ENCODE data around the gene ADRB2.
"Not testable (repeated sequence)": the region's sequence is repeated elsewhere in the genome, so short reads cannot be mapped to it uniquely, and the experiment has no call there.

The ADRB2 gene

DNA sequence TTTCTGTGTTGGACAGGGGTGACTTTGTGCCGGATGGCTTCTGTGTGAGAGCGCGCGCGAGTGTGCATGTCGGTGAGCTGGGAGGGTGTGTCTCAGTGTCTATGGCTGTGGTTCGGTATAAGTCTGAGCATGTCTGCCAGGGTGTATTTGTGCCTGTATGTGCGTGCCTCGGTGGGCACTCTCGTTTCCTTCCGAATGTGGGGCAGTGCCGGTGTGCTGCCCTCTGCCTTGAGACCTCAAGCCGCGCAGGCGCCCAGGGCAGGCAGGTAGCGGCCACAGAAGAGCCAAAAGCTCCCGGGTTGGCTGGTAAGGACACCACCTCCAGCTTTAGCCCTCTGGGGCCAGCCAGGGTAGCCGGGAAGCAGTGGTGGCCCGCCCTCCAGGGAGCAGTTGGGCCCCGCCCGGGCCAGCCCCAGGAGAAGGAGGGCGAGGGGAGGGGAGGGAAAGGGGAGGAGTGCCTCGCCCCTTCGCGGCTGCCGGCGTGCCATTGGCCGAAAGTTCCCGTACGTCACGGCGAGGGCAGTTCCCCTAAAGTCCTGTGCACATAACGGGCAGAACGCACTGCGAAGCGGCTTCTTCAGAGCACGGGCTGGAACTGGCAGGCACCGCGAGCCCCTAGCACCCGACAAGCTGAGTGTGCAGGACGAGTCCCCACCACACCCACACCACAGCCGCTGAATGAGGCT, at the start of gene ADRB2:
Gene ADRB2 (plus strand): TSS at position 559 of the 686 bp plus-strand sequence. CDS start 221 bp downstream, outside the sequence.
- peak; percentile 65 for DNase-seq

DNA sequence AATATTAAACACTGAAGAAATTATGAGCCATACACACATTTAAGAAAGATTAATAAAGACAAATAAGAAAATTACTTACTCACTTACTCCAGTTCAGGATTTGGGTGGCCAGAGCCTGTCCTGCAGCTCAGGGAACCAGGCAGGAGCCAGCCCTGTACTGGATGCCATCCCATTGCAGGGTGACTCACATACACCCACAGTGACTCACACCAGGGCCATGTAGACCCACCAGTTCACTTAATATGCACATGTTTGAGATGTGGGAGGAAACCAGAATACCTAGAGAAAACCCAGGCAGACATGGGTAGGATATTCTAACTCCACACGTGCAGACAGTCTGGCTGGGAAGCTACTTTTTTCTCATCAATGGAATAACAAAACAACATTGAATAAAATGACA, 49.6 kb upstream of the ADRB2 start:
- peak; percentile 35 for DNase-seq

DNA sequence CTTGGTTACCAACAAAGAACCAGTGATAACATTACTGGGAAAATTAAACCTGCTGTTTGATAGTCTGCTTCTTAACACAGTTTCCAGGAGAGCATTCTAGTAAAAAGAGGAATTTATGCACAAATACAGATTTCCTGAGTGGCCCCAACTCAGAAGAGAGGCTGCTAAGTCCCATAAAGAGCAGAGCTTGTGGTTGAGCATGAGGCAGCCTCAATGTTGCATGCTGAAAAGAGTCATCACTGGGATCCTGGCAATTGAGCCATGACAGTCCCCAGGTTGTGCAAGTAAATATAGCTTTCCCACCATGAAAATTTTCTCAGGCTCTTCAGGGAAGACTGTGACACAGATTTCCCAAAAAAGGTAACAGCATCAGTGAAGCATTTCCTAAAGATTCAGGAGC, 47.5 kb upstream of the ADRB2 start:
- no peak for DNase-seq

DNA sequence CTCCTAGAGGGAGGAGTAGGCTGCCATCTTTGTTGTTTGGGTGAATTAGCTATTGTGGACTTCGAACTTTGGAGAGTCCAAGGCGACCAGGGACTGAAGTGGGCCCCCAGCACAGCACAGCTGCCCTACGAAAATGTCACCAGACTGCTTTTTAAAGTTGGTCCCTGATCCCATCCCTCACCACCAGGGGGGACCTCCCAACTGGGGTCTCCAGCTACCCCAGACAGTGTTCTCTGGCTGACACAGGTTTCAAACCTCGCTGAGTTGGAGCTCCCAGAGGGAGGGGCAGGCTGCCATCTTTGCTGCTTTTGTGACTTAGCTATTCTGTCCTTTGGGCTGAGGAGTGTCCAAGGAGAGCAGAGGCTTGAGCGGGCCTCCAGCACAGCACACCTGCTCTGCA, 45.7 kb upstream of the ADRB2 start:
- DNase-seq: no peak

GRCh38 chr5:148781766-148782165, 44.6 kb upstream of the ADRB2 start:
- DNase-seq: no peak

- DNase-seq: no peak
These were observed 41.2 kb upstream of the ADRB2 start for GRCh38 chr5:148785223-148785622.

- DNase-seq: no peak
These were observed 40.0 kb upstream of the ADRB2 start for GRCh38 chr5:148786456-148786855.

GRCh38 chr5:148788636-148789035, 37.8 kb upstream of the ADRB2 start:
- DNase-seq: no peak

- DNase-seq: no peak
These were observed 35.7 kb upstream of the ADRB2 start for GRCh38 chr5:148790545-148791333.

DNA sequence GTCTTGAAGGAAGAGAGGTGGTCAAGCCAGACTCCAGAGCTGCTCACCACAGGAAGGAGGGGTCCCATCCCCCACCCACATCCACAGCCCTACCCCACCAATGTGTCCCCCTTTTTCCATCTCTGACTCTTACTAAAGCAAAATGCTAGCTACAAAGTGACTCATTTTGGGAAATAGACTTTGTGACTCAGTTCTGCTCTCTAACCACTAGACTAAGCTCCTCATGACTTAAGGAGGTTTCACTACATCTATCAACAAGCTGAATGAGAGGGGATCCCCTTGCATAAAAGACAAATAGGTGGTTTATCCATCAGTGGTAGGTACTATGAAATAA, 35.1 kb upstream of the ADRB2 start:
- DNase-seq: no peak

DNA sequence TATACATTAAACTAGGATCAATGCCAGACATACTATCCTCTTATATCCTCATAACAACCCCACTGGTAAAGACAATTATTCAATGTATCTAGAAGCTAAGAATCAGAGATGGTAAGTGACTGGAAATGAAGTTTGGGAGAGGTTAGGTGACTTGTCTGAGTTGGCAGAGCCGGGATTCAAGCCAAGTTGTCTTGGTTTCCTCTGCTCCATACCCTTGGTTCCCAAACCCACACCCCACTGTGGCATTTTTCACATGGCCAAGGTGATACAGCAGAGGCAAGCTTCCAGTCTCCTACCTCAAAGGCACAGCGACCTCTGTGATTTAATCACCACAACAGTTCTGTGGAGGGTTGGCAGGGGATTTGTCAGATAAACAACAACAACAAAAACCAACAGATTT, 34.7 kb upstream of the ADRB2 start:
- no peak for DNase-seq

- no peak for DNase-seq
These were observed 33.7 kb upstream of the ADRB2 start for GRCh38 chr5:148792744-148793143.

DNA sequence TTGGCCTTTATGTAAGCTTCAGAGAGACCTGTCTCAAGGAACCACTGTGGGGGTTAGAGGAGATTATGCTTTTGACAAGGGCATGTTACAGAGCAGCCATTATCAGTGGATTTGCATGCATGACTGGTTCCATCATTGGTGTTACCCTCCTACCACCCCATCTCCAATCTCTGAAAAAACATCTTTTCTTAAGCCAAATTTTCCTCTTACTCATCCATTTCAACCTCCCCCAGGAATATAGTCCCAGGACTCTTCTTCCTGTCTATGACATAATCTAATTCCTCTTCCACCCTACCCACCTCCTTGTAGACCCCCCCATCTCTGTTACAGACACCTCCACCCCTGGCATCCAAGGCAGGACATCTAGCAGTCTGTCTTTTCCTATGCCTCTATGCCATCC, 33.1 kb upstream of the ADRB2 start:
- no peak for DNase-seq

DNA sequence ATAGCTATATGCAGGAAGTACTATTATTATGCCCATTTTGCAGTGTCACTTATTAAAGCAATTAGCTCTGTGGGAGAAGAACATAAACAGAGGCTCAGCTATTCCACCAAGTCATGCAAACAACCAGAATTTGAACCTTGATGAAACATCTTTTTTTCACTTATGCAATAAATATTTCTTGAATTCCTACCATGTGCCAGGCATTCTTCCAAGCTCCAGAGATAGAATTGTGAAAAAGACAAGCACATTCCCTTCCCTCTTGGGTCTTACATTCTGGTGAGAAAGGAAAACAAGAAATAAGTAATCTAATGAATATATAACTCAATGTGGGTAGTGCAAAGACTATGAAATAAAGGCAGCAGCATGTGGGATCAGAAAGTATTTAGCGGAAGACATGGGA, 32.1 kb upstream of the ADRB2 start:
- DNase-seq: no peak

DNA sequence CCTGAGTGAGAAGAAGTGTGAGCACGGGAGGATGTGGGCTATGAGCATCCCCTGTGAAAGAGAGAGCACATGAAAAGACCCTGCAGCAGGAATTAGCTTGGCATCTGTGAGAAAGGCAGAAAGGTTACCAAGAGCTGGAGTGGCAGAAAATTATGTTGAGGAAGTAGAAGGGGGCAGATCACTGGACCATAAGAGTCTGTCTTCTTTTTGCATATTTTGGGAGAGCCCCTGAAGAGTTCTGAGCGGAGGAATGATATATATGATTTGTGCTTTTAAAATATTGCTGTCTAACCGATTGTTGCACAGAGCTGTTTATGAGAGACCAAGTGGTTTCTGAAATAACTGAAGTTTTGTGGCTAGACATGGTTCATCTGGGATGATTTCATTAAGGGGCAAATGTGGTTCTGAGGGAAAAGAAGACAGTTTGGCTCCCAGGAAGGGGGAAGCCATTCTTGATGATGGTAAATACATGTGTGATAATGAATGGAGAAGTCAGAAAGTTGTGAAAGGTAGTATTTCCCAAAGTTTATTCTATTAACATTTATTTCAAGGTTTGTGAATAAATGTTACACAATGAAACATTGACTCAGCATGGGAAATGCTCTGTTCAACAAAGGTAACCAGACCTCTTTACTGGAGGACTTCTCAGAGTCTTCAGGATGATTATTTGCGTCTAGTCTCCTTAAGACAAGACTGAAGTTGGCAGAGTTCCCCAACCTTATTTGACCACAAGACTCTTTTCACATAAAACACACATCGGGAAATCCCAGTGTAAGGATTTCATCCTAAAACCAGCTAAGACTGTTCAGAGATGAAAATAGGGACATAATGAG, 31.5 kb upstream of the ADRB2 start:
- DNase-seq: no peak

DNA sequence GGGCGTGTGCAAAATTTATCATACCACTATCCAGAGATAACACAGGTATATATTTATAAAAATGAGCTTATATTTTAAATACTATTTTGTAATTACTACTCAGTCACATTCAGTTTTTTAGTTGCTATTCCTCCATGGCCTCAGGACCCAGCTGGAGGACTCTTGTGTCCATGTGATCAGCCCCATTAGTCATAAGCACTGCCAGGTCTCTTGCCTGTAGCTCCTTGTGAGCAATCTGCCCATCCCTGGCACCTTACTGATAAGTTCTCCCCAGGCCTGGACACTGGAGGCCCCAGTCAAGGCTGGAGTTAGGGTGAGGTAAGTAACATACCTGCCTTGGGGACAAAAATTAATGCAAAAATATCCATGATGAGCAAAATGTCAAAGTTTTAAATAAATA, 29.5 kb upstream of the ADRB2 start:
- DNase-seq: no peak

DNA sequence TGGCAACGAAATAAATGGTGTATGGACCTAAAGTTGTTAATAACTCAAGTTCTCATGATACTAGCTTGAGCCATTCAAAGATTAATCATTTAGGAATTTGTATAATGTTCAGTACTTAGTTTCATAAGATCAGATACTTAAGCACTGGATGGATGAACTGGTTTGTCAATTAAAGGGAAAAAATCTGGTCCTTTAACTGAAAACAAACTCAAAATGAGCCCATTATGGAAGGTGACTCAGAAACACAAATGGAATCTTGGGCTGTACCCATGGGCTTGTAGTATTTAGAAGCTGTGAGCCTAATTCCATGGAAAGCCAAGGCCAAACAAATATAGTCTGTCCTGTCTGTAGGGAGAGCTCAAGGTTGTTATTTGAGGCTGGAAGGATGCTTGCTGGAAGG, 27.6 kb upstream of the ADRB2 start:
- DNase-seq: no peak

DNA sequence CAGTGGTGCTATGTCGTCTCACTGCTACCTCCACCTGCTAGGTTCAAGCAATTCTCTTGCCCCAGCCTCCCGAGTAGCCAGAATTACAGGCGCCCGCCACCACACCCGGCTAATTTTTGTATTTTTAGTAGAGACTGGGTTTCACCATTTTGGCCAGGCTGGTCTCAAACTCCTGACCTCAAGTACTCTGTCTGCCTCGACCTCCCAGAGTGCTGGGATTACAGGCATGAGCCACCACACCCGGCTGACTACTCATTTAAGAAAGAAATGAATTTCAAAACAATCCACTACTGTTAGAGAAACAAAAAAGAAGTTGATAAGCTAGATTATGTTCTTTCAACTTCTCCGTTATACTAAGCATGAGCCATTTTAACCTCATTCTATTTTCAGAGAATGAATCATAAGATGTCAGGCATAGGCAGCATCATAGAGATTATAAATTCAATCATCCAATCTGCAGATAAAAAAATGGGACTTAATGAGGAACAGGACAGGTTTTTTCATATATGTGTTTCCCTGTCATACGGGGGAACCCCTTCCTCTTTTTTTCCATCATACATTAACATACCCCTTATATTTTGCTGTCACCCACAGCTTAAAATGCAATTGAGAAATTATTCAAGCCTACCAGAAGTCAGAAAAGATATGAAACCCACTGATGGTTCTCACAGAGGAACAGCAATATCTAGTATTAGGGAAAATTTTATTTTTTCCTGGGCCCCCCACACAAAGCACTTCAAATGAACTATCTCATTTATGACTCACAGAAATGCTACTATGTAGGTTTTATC, 26.5 kb upstream of the ADRB2 start:
- DNase-seq: no peak

- no peak for DNase-seq
These were observed 24.6 kb upstream of the ADRB2 start for GRCh38 chr5:148801682-148802276.

GRCh38 chr5:148803451-148803850, 23.0 kb upstream of the ADRB2 start:
- not testable (repeated sequence) for DNase-seq

GRCh38 chr5:148804393-148804792, 22.0 kb upstream of the ADRB2 start:
- DNase-seq: no peak
